ENCODE measurements around the gene MDFIC2.
"Not testable (repeated sequence)": the region's sequence is repeated elsewhere in the genome, so short reads cannot be mapped to it uniquely, and the experiment has no call there.

MDFIC2 gene

GRCh38 chr3:70291097-70291482 lies 21.3 kb downstream of the MDFIC2 start:
- no peak for DNase-seq (ENCODE audit: low spot score)
- TF ChIP-seq, protein P1, sequence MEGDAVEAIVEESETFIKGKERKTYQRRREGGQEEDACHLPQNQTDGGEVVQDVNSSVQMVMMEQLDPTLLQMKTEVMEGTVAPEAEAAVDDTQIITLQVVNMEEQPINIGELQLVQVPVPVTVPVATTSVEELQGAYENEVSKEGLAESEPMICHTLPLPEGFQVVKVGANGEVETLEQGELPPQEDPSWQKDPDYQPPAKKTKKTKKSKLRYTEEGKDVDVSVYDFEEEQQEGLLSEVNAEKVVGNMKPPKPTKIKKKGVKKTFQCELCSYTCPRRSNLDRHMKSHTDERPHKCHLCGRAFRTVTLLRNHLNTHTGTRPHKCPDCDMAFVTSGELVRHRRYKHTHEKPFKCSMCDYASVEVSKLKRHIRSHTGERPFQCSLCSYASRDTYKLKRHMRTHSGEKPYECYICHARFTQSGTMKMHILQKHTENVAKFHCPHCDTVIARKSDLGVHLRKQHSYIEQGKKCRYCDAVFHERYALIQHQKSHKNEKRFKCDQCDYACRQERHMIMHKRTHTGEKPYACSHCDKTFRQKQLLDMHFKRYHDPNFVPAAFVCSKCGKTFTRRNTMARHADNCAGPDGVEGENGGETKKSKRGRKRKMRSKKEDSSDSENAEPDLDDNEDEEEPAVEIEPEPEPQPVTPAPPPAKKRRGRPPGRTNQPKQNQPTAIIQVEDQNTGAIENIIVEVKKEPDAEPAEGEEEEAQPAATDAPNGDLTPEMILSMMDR (IDR thresholded peaks at IDR 0.05; ENCODE audit: borderline replicate concordance, control extremely low read depth, extremely low read depth, insufficient read depth, missing control alignments) = no peak
- in situ Hi-C loops (cut with MboI; ENCODE audit: low sequenced_read_pairs, unreplicated experiment) = no loop called here

DNA sequence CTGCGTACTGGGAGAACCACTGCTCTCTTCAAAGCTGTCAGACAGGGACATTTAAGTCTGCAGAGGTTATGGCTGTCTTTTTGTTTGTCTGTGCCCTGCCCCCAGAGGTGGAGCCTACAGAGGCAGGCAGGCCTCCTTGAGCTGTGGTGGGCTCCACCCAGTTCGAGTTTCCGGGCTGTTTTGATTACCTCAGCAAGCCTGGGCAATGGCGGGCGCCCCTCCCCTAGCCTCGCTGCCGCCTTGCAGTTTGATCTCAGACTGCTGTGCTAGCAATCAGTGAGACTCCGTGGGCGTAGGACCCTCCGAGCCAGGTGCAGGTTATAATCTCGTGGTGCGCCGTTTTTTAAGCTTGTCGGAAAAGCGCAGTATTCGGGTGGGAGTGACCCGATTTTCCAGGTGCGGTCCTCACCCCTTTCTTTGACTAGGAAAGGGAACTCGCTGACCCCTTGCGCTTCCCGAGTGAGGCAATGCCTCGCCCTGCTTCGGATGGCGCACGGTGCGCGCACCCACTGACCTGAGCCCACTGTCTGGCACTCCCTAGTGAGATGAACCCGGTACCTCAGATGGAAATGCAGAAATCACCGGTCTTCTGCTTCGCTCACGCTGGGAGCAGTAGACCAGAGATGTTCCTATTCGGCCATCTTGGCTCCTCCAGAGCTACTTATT lies 21.9 kb downstream of the MDFIC2 start:
- DNase-seq (ENCODE audit: low spot score); in situ Hi-C loops (cut with MboI; ENCODE audit: low sequenced_read_pairs, unreplicated experiment): not testable (repeated sequence)

GRCh38 chr3:70281663-70282062 lies 30.8 kb downstream of the MDFIC2 start:
- in situ Hi-C loops (cut with MboI; ENCODE audit: low sequenced_read_pairs, unreplicated experiment) = no loop called here
- DNase-seq (ENCODE audit: low spot score) = no peak
- TF ChIP-seq, protein P1 (IDR thresholded peaks at IDR 0.05; ENCODE audit: borderline replicate concordance, control extremely low read depth, extremely low read depth, insufficient read depth, missing control alignments) = no peak

DNA sequence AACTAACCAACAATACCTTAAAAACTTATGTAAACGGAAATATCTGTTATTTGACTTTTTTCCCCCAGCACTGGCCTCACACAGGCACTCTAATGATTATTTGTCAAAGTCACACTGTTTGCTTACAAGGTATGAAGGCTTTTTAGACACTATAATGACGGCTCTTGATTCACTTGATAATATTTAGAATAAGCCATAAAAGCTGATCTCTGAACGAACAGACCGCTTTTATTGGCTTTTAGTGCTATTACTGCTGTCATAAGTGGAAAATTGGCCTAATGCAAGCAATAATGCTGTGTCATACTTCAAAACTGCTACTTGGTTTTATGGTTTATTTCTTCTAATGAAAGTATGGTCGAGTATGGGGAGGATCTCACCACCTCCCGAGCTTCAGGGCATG lies 35.1 kb downstream of the MDFIC2 start:
- in situ Hi-C loops (cut with MboI; ENCODE audit: low sequenced_read_pairs, unreplicated experiment) = no loop called here
- TF ChIP-seq, protein P1 (IDR thresholded peaks at IDR 0.05; ENCODE audit: borderline replicate concordance, control extremely low read depth, extremely low read depth, insufficient read depth, missing control alignments) = no peak
- no peak for DNase-seq (ENCODE audit: low spot score)

- DNase-seq (ENCODE audit: low spot score) = no peak
- in situ Hi-C loops (cut with MboI; ENCODE audit: low sequenced_read_pairs, unreplicated experiment) = no loop called here
- TF ChIP-seq, protein P1 (IDR thresholded peaks at IDR 0.05; ENCODE audit: borderline replicate concordance, control extremely low read depth, extremely low read depth, insufficient read depth, missing control alignments) = no peak
These were observed 35.5 kb downstream of the MDFIC2 start for GRCh38 chr3:70276901-70277300.

GRCh38 chr3:70273492-70273891 lies 38.9 kb downstream of the MDFIC2 start:
- TF ChIP-seq, protein P1 (IDR thresholded peaks at IDR 0.05; ENCODE audit: borderline replicate concordance, control extremely low read depth, extremely low read depth, insufficient read depth, missing control alignments) = no peak
- in situ Hi-C loops (cut with MboI; ENCODE audit: low sequenced_read_pairs, unreplicated experiment) = no loop called here
- no peak for DNase-seq (ENCODE audit: low spot score)

DNA sequence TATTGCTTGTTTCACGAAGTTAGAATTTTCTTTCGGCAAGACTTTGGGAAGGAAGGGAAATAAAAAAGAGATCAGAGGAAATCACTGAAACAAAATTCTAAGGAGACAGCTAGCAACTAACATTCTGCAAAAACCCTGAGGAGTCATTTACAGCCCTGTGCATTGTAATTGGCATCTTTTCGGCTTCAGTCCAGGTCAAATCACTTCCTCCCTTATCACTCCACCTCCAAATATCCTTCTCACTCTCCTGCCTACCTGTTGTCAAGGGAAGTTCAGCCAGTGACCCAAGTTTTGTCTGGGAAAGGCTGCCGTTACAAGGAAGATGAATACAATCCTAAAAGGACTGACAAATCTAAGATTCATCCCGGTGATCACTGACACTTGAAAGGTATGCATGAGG lies 39.6 kb downstream of the MDFIC2 start:
- in situ Hi-C loops (cut with MboI; ENCODE audit: low sequenced_read_pairs, unreplicated experiment) = no loop called here
- TF ChIP-seq, protein P1 (IDR thresholded peaks at IDR 0.05; ENCODE audit: borderline replicate concordance, control extremely low read depth, extremely low read depth, insufficient read depth, missing control alignments) = no peak
- no peak for DNase-seq (ENCODE audit: low spot score)
